WTC11 (cell line): ENCODE results near the gene KDM2B. TPM values are rescaled to one million over a fixed set of nuclear protein-coding genes. Genes with fewer than 3 reads are reported as not detected.
A peak's percentile ranks its signal among the peaks of the same experiment; 100 is the strongest.
"Not testable (repeated sequence)": the region's sequence is repeated elsewhere in the genome, so short reads cannot be mapped to it uniquely, and the experiment has no call there.

ENCODE experiments used
- ATAC-seq: fragments of 200-7000 bp; cut with Tn5 transposase; 2 replicates; pipeline ENCODE4 v1.10.0; 2021; ENCODE audit warnings: mild to moderate bottlenecking, moderate library complexity
- CTCF ChIA-PET: fragments of 300-600 bp; sonication (Branson Sonifier 250); formaldehyde crosslinking; loops from one replicate; lab custom pipeline; 2021; ENCODE audit warnings: antibody characterized with exemption; lab: Charles Lee
- POLR2A ChIA-PET: fragments of 350-600 bp; sonication (Branson Sonifier 250); formaldehyde crosslinking; loops from one replicate; lab custom pipeline; 2021; ENCODE audit warnings: antibody characterized with exemption; lab: Charles Lee
- DNase-seq: peaks from one replicate; pipeline ENCODE4 v3.0.0; 2021; ENCODE audit warnings: low spot score
- H3K27ac Mint-ChIP-seq: 2 replicates; pipeline ENCODE4 v1.8.0; 2021; ENCODE audit warnings: mixed read lengths
- H3K27me3 Mint-ChIP-seq: 2 replicates; pipeline ENCODE4 v1.8.0; 2021; ENCODE audit warnings: low read depth, mild to moderate bottlenecking, moderate library complexity, mixed read lengths
- H3K36me3 Mint-ChIP-seq: 2 replicates; pipeline ENCODE4 v1.8.0; 2021; ENCODE audit warnings: mixed read lengths
- H3K4me1 Mint-ChIP-seq: 2 replicates; pipeline ENCODE4 v1.8.0; 2022; ENCODE audit warnings: mixed read lengths
- H3K4me3 Mint-ChIP-seq: 2 replicates; pipeline ENCODE4 v1.8.0; 2021; ENCODE audit warnings: mild to moderate bottlenecking, moderate library complexity, mixed read lengths
- H3K9me3 Mint-ChIP-seq: 2 replicates; pipeline ENCODE4 v1.8.0; 2021; ENCODE audit warnings: mixed read lengths
- ARID4B ChIP-seq: sonication (generic); formaldehyde crosslinking; IDR thresholded peaks from 2 replicates; pipeline ENCODE4 v1.8.0; 2023; ENCODE audit warnings: missing genetic modification reagents, mild to moderate bottlenecking, borderline replicate concordance
- ATF2 ChIP-seq: sonication (generic); formaldehyde crosslinking; IDR thresholded peaks from 2 replicates; pipeline ENCODE4 v1.8.1; 2022; ENCODE audit warnings: low read depth, missing genetic modification reagents, borderline replicate concordance
- CBFB ChIP-seq: sonication (generic); formaldehyde crosslinking; IDR thresholded peaks from 2 replicates; pipeline ENCODE4 v1.8.1; 2022; ENCODE audit warnings: mild to moderate bottlenecking, low read depth, missing genetic modification reagents
- CREM ChIP-seq: sonication (generic); formaldehyde crosslinking; IDR thresholded peaks from 2 replicates; pipeline ENCODE4 v1.8.1; 2022; ENCODE audit warnings: mild to moderate bottlenecking, missing genetic modification reagents, moderate library complexity
- EMX1 ChIP-seq: fragments of 250-450 bp; sonication (Bioruptor Pico); IDR thresholded peaks from 2 replicates; pipeline ENCODE4 v1.8.0; 2021; ENCODE audit warnings: mild to moderate bottlenecking
- FOXP4 ChIP-seq: sonication (generic); formaldehyde crosslinking; IDR thresholded peaks from 2 replicates; pipeline ENCODE4 v1.8.0; 2022; ENCODE audit warnings: mild to moderate bottlenecking, missing genetic modification reagents
- IRF2 ChIP-seq: sonication (generic); formaldehyde crosslinking; IDR thresholded peaks from 2 replicates; pipeline ENCODE4 v1.8.0; 2022; ENCODE audit warnings: low read depth, missing genetic modification reagents, borderline replicate concordance
- JUN ChIP-seq: sonication (generic); formaldehyde crosslinking; IDR thresholded peaks from 2 replicates; pipeline ENCODE4 v1.8.0; 2023; ENCODE audit warnings: mild to moderate bottlenecking, missing genetic modification reagents
- NFATC4 ChIP-seq: fragments of 250-450 bp; sonication (Bioruptor Pico); IDR thresholded peaks from 2 replicates; pipeline ENCODE4 v1.9.0; 2021; ENCODE audit warnings: mild to moderate bottlenecking
- SOX15 ChIP-seq: fragments of 250-450 bp; sonication (Bioruptor Pico); IDR thresholded peaks from 2 replicates; pipeline ENCODE4 v1.9.0; 2021; ENCODE audit warnings: mild to moderate bottlenecking
- TEAD1 ChIP-seq: sonication (generic); formaldehyde crosslinking; IDR thresholded peaks from 2 replicates; pipeline ENCODE4 v1.8.0; 2022; ENCODE audit warnings: mild to moderate bottlenecking, missing genetic modification reagents
- TEAD4 ChIP-seq: sonication (generic); formaldehyde crosslinking; IDR thresholded peaks from 2 replicates; pipeline ENCODE4 v1.8.0; 2022; ENCODE audit warnings: mild to moderate bottlenecking, missing genetic modification reagents
- ZNF121 ChIP-seq: sonication (generic); formaldehyde crosslinking; IDR thresholded peaks from 2 replicates; pipeline ENCODE4 v1.8.0; 2023; ENCODE audit warnings: missing genetic modification reagents
- ZNF263 ChIP-seq: sonication (generic); formaldehyde crosslinking; IDR thresholded peaks from 2 replicates; pipeline ENCODE4 v1.8.1; 2022; ENCODE audit warnings: low read depth, mild to moderate bottlenecking, moderate library complexity, missing genetic modification reagents
- ZNF281 ChIP-seq: sonication (generic); formaldehyde crosslinking; IDR thresholded peaks from 2 replicates; pipeline ENCODE4 v1.8.0; 2023; ENCODE audit warnings: mild to moderate bottlenecking, missing genetic modification reagents
- total RNA-seq: library from RNA; stranded (reverse); gene quantifications from 3 replicates; pipeline ENCODE4 v1.2.3, GENCODE V29; 2021

The KDM2B gene
- total RNA-seq, 1 experiment from 2014 or later, result 147 TPM

- H3K36me3 Mint-ChIP-seq, H3K4me3 Mint-ChIP-seq, DNase-seq, H3K27me3 Mint-ChIP-seq, POLR2A ChIA-PET, ATAC-seq, H3K9me3 Mint-ChIP-seq: not testable (repeated sequence)
- H3K27ac Mint-ChIP-seq, result peak overlapping the region; percentile 97; the same call in 1 of the 2 replicates
- CTCF ChIA-PET, result interaction anchor here (1.1 kb wide), 1 partner anchor 32 kb away, joined by 4 read pairs; no protein-coding TSS in a partner anchor
- H3K4me1 Mint-ChIP-seq, result peaks cover 34% of the 10 kb centered on the region
Observed at GRCh38 chr12:121584885-121585284, 4.1 kb upstream of the KDM2B start.

- H3K27me3 Mint-ChIP-seq, H3K9me3 Mint-ChIP-seq: not testable (repeated sequence)
- ChIA-PET POLR2A (interaction anchor here (0.7 to 1.9 kb wide), 10 partner anchors 11 to 89 kb away, joined by 3 to 11 read pairs (median 4); partner anchors contain the start of gene ORAI1), CTCF (interaction anchor here (1.0 to 2.0 kb wide), 6 partner anchors 31 to 104 kb away, joined by 3 to 9 read pairs (median 4); partner anchors contain the start of gene ORAI1)
- TF ChIP-seq ZNF121, result peak; percentile 96
- TF ChIP-seq, all 79 proteins: peak for 1; not testable (repeated sequence) for 78
- peaks cover 34% of the 10 kb centered on the region for H3K4me1 Mint-ChIP-seq
- ATAC-seq, H3K36me3 Mint-ChIP-seq, DNase-seq: not testable (repeated sequence)
- H3K4me3 Mint-ChIP-seq, result peak overlapping the region; percentile 99
- H3K27ac Mint-ChIP-seq, result peak overlapping the region; percentile 97
Observed at GRCh38 chr12:121583334-121583661, 2.5 kb upstream of the KDM2B start.

GRCh38 chr12:121582583-121583333 is 1.9 kb upstream of the KDM2B start:
- Mint-ChIP-seq H3K9me3 (no peaks in the 10 kb centered on the region), H3K27me3 (no peaks in the 10 kb centered on the region), H3K4me1 (peaks cover 34% of the 10 kb centered on the region), H3K4me3 (peak overlapping the region; percentile 99), H3K36me3 (0 out of 2 replicates have a peak, but pooled peaks cover 2% of the 10 kb centered on the region), H3K27ac (peak overlapping the region; percentile 97)
- ChIA-PET CTCF (interaction anchor here (1.0 to 2.0 kb wide), 7 partner anchors 30 to 104 kb away, joined by 3 to 9 read pairs (median 4); partner anchors contain the start of gene ORAI1), POLR2A (interaction anchor here (0.7 to 1.9 kb wide), 10 partner anchors 12 to 89 kb away, joined by 3 to 11 read pairs (median 4); partner anchors contain the start of gene ORAI1)
- peak; percentile 57 for DNase-seq
- ATAC-seq, result peak; percentile 68
- TF ChIP-seq JUN (CRISPR knock-in tag), result no peak
- TF ChIP-seq ZNF281 (CRISPR knock-in tag), result peak; percentile 96
- TF ChIP-seq TEAD1, result peak; percentile 99
- no peak for TF ChIP-seq ATF2
- TF ChIP-seq TEAD4 (CRISPR knock-in tag), result peak; percentile 98
- peak; percentile 77; the same call in 1 of the 2 replicates for TF ChIP-seq FOXP4 (CRISPR knock-in tag)
- TF ChIP-seq ZNF263 (CRISPR knock-in tag), result no peak
- no peak for TF ChIP-seq IRF2 (CRISPR knock-in tag)
- TF ChIP-seq ARID4B (CRISPR knock-in tag), result peak; percentile 65; the same call in 1 of the 2 replicates
- TF ChIP-seq SOX15, result no peak
- no peak for TF ChIP-seq CBFB
- no peak for TF ChIP-seq CREM (CRISPR knock-in tag)
- TF ChIP-seq EMX1 (CRISPR knock-in tag), result no peak
- TF ChIP-seq NFATC4, result no peak
